Mucosa of descending colon (tissue), 3 donors: Measurements from ENCODE around the gene CYB561. TPM values are rescaled to one million over a fixed set of nuclear protein-coding genes. Genes with fewer than 3 reads are reported as not detected.

Experiments
- ATAC-seq: fragments of 200-7000 bp; cut with Tn5 transposase; one replicate; pipeline ENCODE4 v1.9.1; 2020; ENCODE audit warnings: mild to moderate bottlenecking, moderate library complexity
- DNase-seq, 3 donors: peaks; one replicate each; pipeline ENCODE4 v3.0.0-alpha.2; 2020
- H3K36me3 ChIP-seq: fragments of 200-600 bp; one replicate; pipeline ENCODE4 v1.8.0; 2021; ENCODE audit warnings: low read depth, mild to moderate bottlenecking
- H3K4me1 ChIP-seq: fragments of 200-600 bp; one replicate; pipeline ENCODE4 v1.8.0; 2021; ENCODE audit warnings: low read depth, mild to moderate bottlenecking
- H3K4me3 ChIP-seq: fragments of 200-600 bp; one replicate; pipeline ENCODE4 v1.8.0; 2021; ENCODE audit warnings: mild to moderate bottlenecking
- H3K9me3 ChIP-seq: fragments of 200-600 bp; one replicate; pipeline ENCODE4 v1.8.0; 2021; ENCODE audit warnings: mild to moderate bottlenecking
- CTCF ChIP-seq: fragments of 200-600 bp; IDR thresholded peaks from one replicate; pipeline ENCODE4 v1.8.0; 2022; ENCODE audit warnings: antibody characterized with exemption, mild to moderate bottlenecking
- intact Hi-C, 2 donors: fragments of 100-400 bp; cut with DNase I in 1 of 2; cut with micrococcal nuclease in 1 of 2; formaldehyde crosslinking; loops; one replicate each; pipeline versions ENCODE4 v1.11.0 to v1.11.1; 2022; cut with DNase I, micrococcal nuclease
- total RNA-seq, 3 donors: library from RNA; stranded (reverse); fragmentation: NEBNext Ultra II Directional in 2 of 3; extraction: Animal tissue kit (Norgen Biotek cat#: 25700) in 2 of 3; gene quantifications; one replicate each; pipeline versions ENCODE4 v1.2.1 to v1.2.4, GENCODE V29; 2021 to 2023
- donor health status: DM: no; HTN: no; CAD: no; lungs with moderate emphysema.
- donor health status: DM: no; HTN: no; CAD: no.
- donor health status: DM: no; HTN: yes; CAD: no.

Gene CYB561
- total RNA-seq, 3 donors from 2014 or later, result 38.1 to 54.9 (median 51.3) TPM

- DNase-seq (no peak), ATAC-seq (no peak)
- H3K4me3 ChIP-seq, result no peak overlapping the region
- TF ChIP-seq CTCF, result no peak
- H3K9me3 ChIP-seq, result no peaks in the 10 kb centered on the region
- intact Hi-C loops, result no loop called here
- no peaks in the 10 kb centered on the region for H3K4me1 ChIP-seq
- no peaks in the 10 kb centered on the region for H3K36me3 ChIP-seq
These were observed 22.1 kb downstream of the CYB561 start for GRCh38 chr17:63423963-63424362.

- Histone ChIP-seq H3K4me1 (no peaks in the 10 kb centered on the region), H3K4me3 (no peak overlapping the region), H3K36me3 (no peaks in the 10 kb centered on the region), H3K9me3 (no peaks in the 10 kb centered on the region)
- no peak for ATAC-seq
- intact Hi-C loops, result no loop called here
- TF ChIP-seq CTCF, result no peak
- DNase-seq, result no peak
These were observed 22.7 kb downstream of the CYB561 start for GRCh38 chr17:63423251-63423950.

GRCh38 chr17:63421681-63422645 is 24.1 kb downstream of the CYB561 start:
- Histone ChIP-seq H3K4me1 (no peaks in the 10 kb centered on the region), H3K36me3 (no peaks in the 10 kb centered on the region), H3K4me3 (no peak overlapping the region), H3K9me3 (no peaks in the 10 kb centered on the region)
- DNase-seq, result no peak
- intact Hi-C loops, result no loop called here
- no peak for ATAC-seq
- TF ChIP-seq CTCF, result no peak

- ATAC-seq (no peak), DNase-seq (no peak)
- no peak for TF ChIP-seq CTCF
- Histone ChIP-seq H3K36me3 (no peaks in the 10 kb centered on the region), H3K4me3 (no peak overlapping the region), H3K9me3 (no peaks in the 10 kb centered on the region), H3K4me1 (no peaks in the 10 kb centered on the region)
- intact Hi-C loops, result no loop called here
These were observed 25.0 kb downstream of the CYB561 start for GRCh38 chr17:63420868-63421680.
